Activated CD4-positive, alpha-beta T cell treated with anti-CD3 and anti-CD28 coated beads, Interleukin-2, amount 50 U/mL, for 4 hours (primary cell): Measurements from ENCODE around the gene PACRGL.
A peak's percentile ranks its signal among the peaks of the same experiment; 100 is the strongest.

ENCODE experiments used
- DNase-seq, 2 experiments: peaks; one replicate each; pipeline ENCODE4 v3.0.0-alpha.2; 2020

PACRGL gene

GRCh38 chr4:20700007-20700761 is at the start of gene PACRGL:
PACRGL (plus strand) TSS chr4:20700458; CDS start chr4:20704482, 4,024 bp downstream.
- peak; percentile 89 to 91 for DNase-seq

- DNase-seq = no peak
These were observed 47.9 kb upstream of the PACRGL start for GRCh38 chr4:20652226-20652885.

GRCh38 chr4:20658456-20658855 is 41.8 kb upstream of the PACRGL start:
- no peak for DNase-seq

GRCh38 chr4:20662851-20663250 is 37.4 kb upstream of the PACRGL start:
- DNase-seq = no peak

- DNase-seq = no peak
These were observed 34.0 kb upstream of the PACRGL start for GRCh38 chr4:20666012-20666860.

- no peak for DNase-seq
These were observed 28.0 kb upstream of the PACRGL start for GRCh38 chr4:20672262-20672661.

GRCh38 chr4:20675786-20676185 is 24.5 kb upstream of the PACRGL start:
- no peak for DNase-seq

- DNase-seq = no peak
These were observed 23.6 kb upstream of the PACRGL start for GRCh38 chr4:20676501-20677197.

GRCh38 chr4:20678400-20678799 is 21.9 kb upstream of the PACRGL start:
- no peak for DNase-seq

- DNase-seq = no peak
These were observed 20.3 kb upstream of the PACRGL start for GRCh38 chr4:20679951-20680350.

- DNase-seq = no peak
These were observed 19.5 kb upstream of the PACRGL start for GRCh38 chr4:20680736-20681135.

GRCh38 chr4:20681271-20681670 is 19.0 kb upstream of the PACRGL start:
- DNase-seq = no peak

GRCh38 chr4:20682853-20683252 is 17.4 kb upstream of the PACRGL start:
- no peak for DNase-seq

GRCh38 chr4:20683766-20684165 is 16.5 kb upstream of the PACRGL start:
- DNase-seq = no peak

- DNase-seq = no peak
These were observed 15.2 kb upstream of the PACRGL start for GRCh38 chr4:20684852-20685763.

- no peak for DNase-seq
These were observed 12.4 kb upstream of the PACRGL start for GRCh38 chr4:20687864-20688263.

- DNase-seq = no peak
These were observed 3.4 kb upstream of the PACRGL start for GRCh38 chr4:20696815-20697214.

GRCh38 chr4:20698382-20698781 is 1.9 kb upstream of the PACRGL start:
- no peak for DNase-seq

GRCh38 chr4:20698820-20699219 is 1.4 kb upstream of the PACRGL start:
- no peak for DNase-seq

- no peak for DNase-seq
These were observed 11.1 kb downstream of the PACRGL start for GRCh38 chr4:20711335-20711734.

- DNase-seq = no peak
These were observed 22.8 kb downstream of the PACRGL start for GRCh38 chr4:20723019-20723418.

- DNase-seq = no peak
These were observed 23.2 kb downstream of the PACRGL start for GRCh38 chr4:20723463-20723862.
